NT2/D1 (cell line): ENCODE measurements around the gene TMEM235.

Experiments used
- SUZ12 ChIP-seq: IDR thresholded peaks from 2 replicates; pipeline ENCODE4 v1.6.1; 2011; ENCODE audit not compliant: insufficient read length, insufficient read depth; ENCODE audit errors: extremely low read depth
- YY1 ChIP-seq: IDR thresholded peaks from 2 replicates; pipeline ENCODE4 v1.6.1; 2011; ENCODE audit not compliant: insufficient read length, insufficient read depth
- ZNF274 ChIP-seq: IDR thresholded peaks from 2 replicates; pipeline ENCODE4 v1.6.1; 2011; ENCODE audit warnings: mild to moderate bottlenecking, low read depth, low read length

DNA sequence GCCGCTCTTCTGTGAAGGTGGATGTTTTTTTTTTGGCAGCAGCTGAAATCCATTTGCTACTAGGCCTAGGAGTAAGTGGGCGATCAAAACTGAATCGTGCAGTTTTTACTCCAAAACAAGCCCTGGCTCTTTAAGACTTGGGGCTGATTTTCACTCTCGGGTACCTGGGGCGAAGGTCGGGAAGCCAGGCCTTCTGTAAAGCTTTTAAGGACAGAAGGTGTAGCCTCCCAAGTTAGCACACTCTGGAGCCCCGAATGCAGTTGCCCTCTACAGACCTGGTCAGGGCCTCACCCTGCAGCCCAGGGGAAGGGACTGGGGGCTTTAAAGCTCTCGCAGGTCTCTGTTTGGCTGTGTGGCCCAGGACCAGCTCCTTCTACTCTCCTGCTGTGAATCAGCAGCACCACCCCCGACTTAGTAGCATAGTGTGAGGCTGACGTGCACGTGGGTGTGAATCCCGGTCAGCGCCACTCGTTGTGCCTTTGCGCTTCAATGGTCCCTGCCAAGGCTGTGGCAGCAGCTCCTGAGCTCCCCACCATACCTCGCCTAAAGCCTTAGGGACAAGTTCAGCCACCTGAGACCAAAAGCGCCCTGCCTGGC is 49.9 kb downstream of the TMEM235 start:
- no peak for TF ChIP-seq ZNF274
- TF ChIP-seq SUZ12, result no peak
- no peak for TF ChIP-seq YY1
